PFSK-1 (cell line): ENCODE results near the gene RBSN.

Experiments used
- POLR2AphosphoS5 ChIP-seq: IDR thresholded peaks from 2 replicates; pipeline ENCODE4 v1.6.1; 2012; ENCODE audit warnings: low read depth, mild to moderate bottlenecking, control low read depth, low read length, moderate library complexity
- REST ChIP-seq, 2 experiments: IDR thresholded peaks; 2 replicates each; pipeline versions ENCODE4 v1.6.1 to v1.8.0; 2011 to 2012; ENCODE audit warnings: low read depth in 2 of 2, low read length in 2 of 2, control low read depth in 1 of 2, inconsistent platforms in 1 of 2, mild to moderate bottlenecking in 1 of 2, moderate library complexity in 1 of 2; ENCODE audit not compliant: insufficient read depth in 1 of 2
- SIN3A ChIP-seq: IDR thresholded peaks from 2 replicates; pipeline ENCODE4 v1.6.1; 2012; ENCODE audit warnings: mild to moderate bottlenecking, low read length, moderate library complexity, borderline replicate concordance; ENCODE audit not compliant: insufficient read depth
- TAF1 ChIP-seq: IDR thresholded peaks from 2 replicates; pipeline ENCODE4 v1.6.1; 2012; ENCODE audit warnings: low read length, control low read depth, borderline replicate concordance; ENCODE audit not compliant: insufficient read depth

GRCh38 chr3:15108082-15108545 lies 9.2 kb upstream of the RBSN start:
- no peak for TF ChIP-seq TAF1
- no peak for TF ChIP-seq POLR2AphosphoS5
- no peak for TF ChIP-seq REST (IDR thresholded peaks at IDR 0.05; ENCODE audit: insufficient read depth in 1 of 2, low read depth in 2 of 2, low read length in 2 of 2)
- TF ChIP-seq SIN3A, result no peak
